ENCODE results near the gene PLCD1. TPM values are rescaled to one million over a fixed set of nuclear protein-coding genes. Genes with fewer than 3 reads are reported as not detected.
"Not testable (repeated sequence)": the region's sequence is repeated elsewhere in the genome, so short reads cannot be mapped to it uniquely, and the experiment has no call there.

The PLCD1 gene
- total RNA-seq, 1 donor from 2014 or later = 16.7 TPM

- peaks cover 19% of the 10 kb centered on the region for H3K9me3 Mint-ChIP-seq (ENCODE audit: unreplicated experiment)
- not testable (repeated sequence) for FAIRE-seq; H3K4me3 Mint-ChIP-seq (ENCODE audit: unreplicated experiment); H3K36me3 Mint-ChIP-seq (ENCODE audit: low read depth, unreplicated experiment); DNase-seq (ENCODE audit: low read depth); H4K20me1 ChIP-seq (ENCODE audit: insufficient read depth, low read length); H2AFZ ChIP-seq (ENCODE audit: low read depth, low read length); H3K36me3 ChIP-seq (ENCODE audit: insufficient read depth, low read length); H3K4me2 ChIP-seq (ENCODE audit: low read length); H3K27ac ChIP-seq (ENCODE audit: low read depth, low read length); H3K9ac ChIP-seq (ENCODE audit: low read length); H3K4me1 Mint-ChIP-seq (ENCODE audit: low read depth, unreplicated experiment); H3K27me3 Mint-ChIP-seq (ENCODE audit: low read depth, unreplicated experiment); H3K4me1 ChIP-seq (ENCODE audit: insufficient read depth, low read length); H3K79me2 ChIP-seq (ENCODE audit: insufficient read depth, low read length); H3K27ac Mint-ChIP-seq (ENCODE audit: unreplicated experiment); H3K9me3 ChIP-seq (ENCODE audit: insufficient read depth, low read depth, low read length); H3K4me3 ChIP-seq (ENCODE audit: insufficient read depth, low read depth, low read length); H3K27me3 ChIP-seq (ENCODE audit: insufficient read depth, low read length)
These were observed 23.8 kb upstream of the PLCD1 start for GRCh38 chr3:38053286-38053685.

GRCh38 chr3:38051131-38051530, 21.7 kb upstream of the PLCD1 start:
- H3K27ac Mint-ChIP-seq (ENCODE audit: unreplicated experiment) = no peak overlapping the region
- FAIRE-seq (no peak), DNase-seq (ENCODE audit: low read depth) (no peak)
- H3K27me3 Mint-ChIP-seq (ENCODE audit: low read depth, unreplicated experiment) = peaks cover 13% of the 10 kb centered on the region
- H3K4me1 Mint-ChIP-seq (ENCODE audit: low read depth, unreplicated experiment) = peaks cover 9% of the 10 kb centered on the region
- Histone ChIP-seq H3K4me3 (ENCODE audit: insufficient read depth, low read depth, low read length) (no peak overlapping the region), H3K9me3 (ENCODE audit: insufficient read depth, low read depth, low read length) (no peaks in the 10 kb centered on the region), H3K36me3 (ENCODE audit: insufficient read depth, low read length) (no peaks in the 10 kb centered on the region), H3K79me2 (ENCODE audit: insufficient read depth, low read length) (no peaks in the 10 kb centered on the region), H3K4me2 (ENCODE audit: low read length) (no peak overlapping the region), H3K4me1 (ENCODE audit: insufficient read depth, low read length) (no peaks in the 10 kb centered on the region), H3K9ac (ENCODE audit: low read length) (no peak overlapping the region), H4K20me1 (ENCODE audit: insufficient read depth, low read length) (no peaks in the 10 kb centered on the region), H2AFZ (ENCODE audit: low read depth, low read length) (no peak overlapping the region), H3K27ac (ENCODE audit: low read depth, low read length) (no peak overlapping the region), H3K27me3 (ENCODE audit: insufficient read depth, low read length) (peaks cover 10% of the 10 kb centered on the region)
- H3K4me3 Mint-ChIP-seq (ENCODE audit: unreplicated experiment) = no peak overlapping the region
- TF ChIP-seq CTCF (IDR thresholded peaks at IDR 0.05; ENCODE audit: insufficient read depth, low read depth, low read length) (no peak), EZH2 (IDR thresholded peaks at IDR 0.05; ENCODE audit: insufficient read depth, low read length) (no peak)
- H3K9me3 Mint-ChIP-seq (ENCODE audit: unreplicated experiment) = peaks cover 19% of the 10 kb centered on the region
- no peaks in the 10 kb centered on the region for H3K36me3 Mint-ChIP-seq (ENCODE audit: low read depth, unreplicated experiment)

- TF ChIP-seq EZH2 (IDR thresholded peaks at IDR 0.05; ENCODE audit: insufficient read depth, low read length) (no peak), CTCF (IDR thresholded peaks at IDR 0.05; ENCODE audit: insufficient read depth, low read depth, low read length) (no peak)
These were observed 20.1 kb upstream of the PLCD1 start for GRCh38 chr3:38049358-38050126.

More at GRCh38 chr3:38049358-38050126, 20.1 kb upstream of the PLCD1 start:
- Mint-ChIP-seq H3K9me3 (ENCODE audit: unreplicated experiment) (peaks cover 19% of the 10 kb centered on the region), H3K4me1 (ENCODE audit: low read depth, unreplicated experiment) (peaks cover 5% of the 10 kb centered on the region), H3K36me3 (ENCODE audit: low read depth, unreplicated experiment) (no peaks in the 10 kb centered on the region), H3K27ac (ENCODE audit: unreplicated experiment) (no peak overlapping the region), H3K27me3 (ENCODE audit: low read depth, unreplicated experiment) (peaks cover 20% of the 10 kb centered on the region), H3K4me3 (ENCODE audit: unreplicated experiment) (no peak overlapping the region)
- Histone ChIP-seq H3K27ac (ENCODE audit: low read depth, low read length) (no peak overlapping the region), H3K27me3 (ENCODE audit: insufficient read depth, low read length) (peaks cover 15% of the 10 kb centered on the region), H3K4me1 (ENCODE audit: insufficient read depth, low read length) (no peaks in the 10 kb centered on the region), H3K4me3 (ENCODE audit: insufficient read depth, low read depth, low read length) (no peak overlapping the region), H4K20me1 (ENCODE audit: insufficient read depth, low read length) (no peaks in the 10 kb centered on the region), H3K9me3 (ENCODE audit: insufficient read depth, low read depth, low read length) (no peaks in the 10 kb centered on the region), H3K9ac (ENCODE audit: low read length) (no peak overlapping the region), H3K4me2 (ENCODE audit: low read length) (no peak overlapping the region), H3K79me2 (ENCODE audit: insufficient read depth, low read length) (no peaks in the 10 kb centered on the region), H2AFZ (ENCODE audit: low read depth, low read length) (no peak overlapping the region), H3K36me3 (ENCODE audit: insufficient read depth, low read length) (no peaks in the 10 kb centered on the region)
- FAIRE-seq (no peak), DNase-seq (ENCODE audit: low read depth) (no peak)
